ENCODE data around the gene PBX4. TPM values are rescaled to one million over a fixed set of nuclear protein-coding genes. Genes with fewer than 3 reads are reported as not detected.

The PBX4 gene
- total RNA-seq, 1 donor from 2014 or later, result 0.93 TPM

GRCh38 chr19:19661675-19662251 is 43.3 kb upstream of the PBX4 start:
- peaks cover 44% of the 10 kb centered on the region for H3K79me2 ChIP-seq (ENCODE audit: insufficient read depth, low read length)
- Mint-ChIP-seq H3K27ac (ENCODE audit: unreplicated experiment) (no peak overlapping the region), H3K9me3 (ENCODE audit: unreplicated experiment) (no peaks in the 10 kb centered on the region), H3K36me3 (ENCODE audit: low read depth, unreplicated experiment) (no peaks in the 10 kb centered on the region), H3K4me3 (ENCODE audit: unreplicated experiment) (peak overlapping the region; percentile 94), H3K27me3 (ENCODE audit: low read depth, unreplicated experiment) (no peaks in the 10 kb centered on the region), H3K4me1 (ENCODE audit: low read depth, unreplicated experiment) (peaks cover 7% of the 10 kb centered on the region)
- peaks cover 16% of the 10 kb centered on the region for H3K4me1 ChIP-seq (ENCODE audit: insufficient read depth, low read length)
- DNase-seq (ENCODE audit: low read depth) (no peak), FAIRE-seq (no peak)
- H3K9me3 ChIP-seq (ENCODE audit: insufficient read depth, low read depth, low read length), result no peaks in the 10 kb centered on the region
- H3K4me3 ChIP-seq (ENCODE audit: insufficient read depth, low read depth, low read length), result peak overlapping the region; percentile 94
- H4K20me1 ChIP-seq (ENCODE audit: insufficient read depth, low read length), result peaks cover 40% of the 10 kb centered on the region
- no peaks in the 10 kb centered on the region for H3K27me3 ChIP-seq (ENCODE audit: insufficient read depth, low read length)
- no peak overlapping the region for H3K9ac ChIP-seq (ENCODE audit: low read length)
- no peak overlapping the region for H2AFZ ChIP-seq (ENCODE audit: low read depth, low read length)
- TF ChIP-seq CTCF (IDR thresholded peaks at IDR 0.05; ENCODE audit: insufficient read depth, low read depth, low read length), result no peak
- no peak for TF ChIP-seq EZH2 (IDR thresholded peaks at IDR 0.05; ENCODE audit: insufficient read depth, low read length)
- H3K4me2 ChIP-seq (ENCODE audit: low read length), result peak overlapping the region; percentile 95
- H3K36me3 ChIP-seq (ENCODE audit: insufficient read depth, low read length), result peaks cover 12% of the 10 kb centered on the region
- H3K27ac ChIP-seq (ENCODE audit: low read depth, low read length), result no peak overlapping the region

- Histone ChIP-seq H3K27ac (ENCODE audit: low read depth, low read length) (no peak overlapping the region), H3K27me3 (ENCODE audit: insufficient read depth, low read length) (no peaks in the 10 kb centered on the region), H3K4me1 (ENCODE audit: insufficient read depth, low read length) (peaks cover 16% of the 10 kb centered on the region), H2AFZ (ENCODE audit: low read depth, low read length) (no peak overlapping the region), H3K9me3 (ENCODE audit: insufficient read depth, low read depth, low read length) (no peaks in the 10 kb centered on the region), H3K9ac (ENCODE audit: low read length) (no peak overlapping the region), H3K4me2 (ENCODE audit: low read length) (peak overlapping the region; percentile 95), H4K20me1 (ENCODE audit: insufficient read depth, low read length) (peaks cover 40% of the 10 kb centered on the region), H3K4me3 (ENCODE audit: insufficient read depth, low read depth, low read length) (no peak overlapping the region), H3K79me2 (ENCODE audit: insufficient read depth, low read length) (peaks cover 44% of the 10 kb centered on the region), H3K36me3 (ENCODE audit: insufficient read depth, low read length) (peaks cover 12% of the 10 kb centered on the region)
- no peaks in the 10 kb centered on the region for H3K9me3 Mint-ChIP-seq (ENCODE audit: unreplicated experiment)
- DNase-seq (ENCODE audit: low read depth) (no peak), FAIRE-seq (no peak)
- H3K27me3 Mint-ChIP-seq (ENCODE audit: low read depth, unreplicated experiment), result no peaks in the 10 kb centered on the region
- H3K4me1 Mint-ChIP-seq (ENCODE audit: low read depth, unreplicated experiment), result peaks cover 7% of the 10 kb centered on the region
- no peaks in the 10 kb centered on the region for H3K36me3 Mint-ChIP-seq (ENCODE audit: low read depth, unreplicated experiment)
- H3K27ac Mint-ChIP-seq (ENCODE audit: unreplicated experiment), result no peak overlapping the region
- peak overlapping the region; percentile 94 for H3K4me3 Mint-ChIP-seq (ENCODE audit: unreplicated experiment)
- TF ChIP-seq CTCF (IDR thresholded peaks at IDR 0.05; ENCODE audit: insufficient read depth, low read depth, low read length) (no peak), EZH2 (IDR thresholded peaks at IDR 0.05; ENCODE audit: insufficient read depth, low read length) (no peak)
Measured at GRCh38 chr19:19661141-19661674, 42.7 kb upstream of the PBX4 start.

- no peak overlapping the region for H2AFZ ChIP-seq (ENCODE audit: low read depth, low read length)
- H3K4me3 Mint-ChIP-seq (ENCODE audit: unreplicated experiment), result no peak overlapping the region
- H3K36me3 Mint-ChIP-seq (ENCODE audit: low read depth, unreplicated experiment), result no peaks in the 10 kb centered on the region
- TF ChIP-seq EZH2 (IDR thresholded peaks at IDR 0.05; ENCODE audit: insufficient read depth, low read length) (no peak), CTCF (IDR thresholded peaks at IDR 0.05; ENCODE audit: insufficient read depth, low read depth, low read length) (no peak)
- no peak overlapping the region for H3K27ac Mint-ChIP-seq (ENCODE audit: unreplicated experiment)
- peaks cover 7% of the 10 kb centered on the region for H3K4me1 Mint-ChIP-seq (ENCODE audit: low read depth, unreplicated experiment)
- no peak overlapping the region for H3K27ac ChIP-seq (ENCODE audit: low read depth, low read length)
- H3K4me2 ChIP-seq (ENCODE audit: low read length), result no peak overlapping the region
- H3K27me3 Mint-ChIP-seq (ENCODE audit: low read depth, unreplicated experiment), result no peaks in the 10 kb centered on the region
- H3K27me3 ChIP-seq (ENCODE audit: insufficient read depth, low read length), result no peaks in the 10 kb centered on the region
- H3K79me2 ChIP-seq (ENCODE audit: insufficient read depth, low read length), result peaks cover 44% of the 10 kb centered on the region
- no peaks in the 10 kb centered on the region for H3K9me3 ChIP-seq (ENCODE audit: insufficient read depth, low read depth, low read length)
- peaks cover 40% of the 10 kb centered on the region for H4K20me1 ChIP-seq (ENCODE audit: insufficient read depth, low read length)
- no peaks in the 10 kb centered on the region for H3K9me3 Mint-ChIP-seq (ENCODE audit: unreplicated experiment)
- peaks cover 16% of the 10 kb centered on the region for H3K4me1 ChIP-seq (ENCODE audit: insufficient read depth, low read length)
- no peak overlapping the region for H3K9ac ChIP-seq (ENCODE audit: low read length)
- H3K4me3 ChIP-seq (ENCODE audit: insufficient read depth, low read depth, low read length), result no peak overlapping the region
- H3K36me3 ChIP-seq (ENCODE audit: insufficient read depth, low read length), result peaks cover 17% of the 10 kb centered on the region
- FAIRE-seq, result no peak
- no peak for DNase-seq (ENCODE audit: low read depth)
Measured at GRCh38 chr19:19659646-19660245, 41.3 kb upstream of the PBX4 start.

Measured in astrocyte (in vitro differentiated cells and primary cell).